HUES6 (cell line): Measurements from ENCODE around the gene BRD3.

ENCODE experiments used
- H3K27ac ChIP-seq: 2 replicates; pipeline ENCODE4 v1.7.0; 2013; ENCODE audit warnings: low read depth, mild to moderate bottlenecking, low read length, inconsistent platforms
- H3K27me3 ChIP-seq: 2 replicates; pipeline ENCODE4 v1.6.1; 2013; ENCODE audit warnings: low read length; ENCODE audit not compliant: control insufficient read depth, insufficient read depth
- H3K36me3 ChIP-seq: 2 replicates; pipeline ENCODE4 v1.6.1; 2013; ENCODE audit warnings: low read length; ENCODE audit not compliant: control insufficient read depth, insufficient read depth
- H3K4me1 ChIP-seq: 2 replicates; pipeline ENCODE4 v1.6.1; 2013; ENCODE audit warnings: low read length; ENCODE audit not compliant: control insufficient read depth, insufficient read depth
- H3K4me3 ChIP-seq: 2 replicates; pipeline ENCODE4 v1.5.1; 2013; ENCODE audit warnings: low read depth, low read length
- H3K9ac ChIP-seq: one replicate; pipeline ENCODE4 v1.6.1; 2013; ENCODE audit warnings: mild to moderate bottlenecking, low read length
- H3K9me3 ChIP-seq: 2 replicates; pipeline ENCODE4 v1.6.1; 2013; ENCODE audit warnings: low read depth, low read length; ENCODE audit not compliant: control insufficient read depth, insufficient read depth

Gene BRD3

GRCh38 chr9:134066526-134066912, 1.3 kb downstream of the BRD3 start:
- Histone ChIP-seq H3K27ac (no peak overlapping the region), H3K9ac (peak overlapping the region; percentile 87), H3K4me3 (peak overlapping the region; percentile 95), H3K27me3 (peaks cover 28% of the 10 kb centered on the region), H3K9me3 (peaks cover 9% of the 10 kb centered on the region), H3K36me3 (peaks cover 4% of the 10 kb centered on the region; the same call in 1 of the 2 replicates), H3K4me1 (peaks cover 18% of the 10 kb centered on the region)

DNA sequence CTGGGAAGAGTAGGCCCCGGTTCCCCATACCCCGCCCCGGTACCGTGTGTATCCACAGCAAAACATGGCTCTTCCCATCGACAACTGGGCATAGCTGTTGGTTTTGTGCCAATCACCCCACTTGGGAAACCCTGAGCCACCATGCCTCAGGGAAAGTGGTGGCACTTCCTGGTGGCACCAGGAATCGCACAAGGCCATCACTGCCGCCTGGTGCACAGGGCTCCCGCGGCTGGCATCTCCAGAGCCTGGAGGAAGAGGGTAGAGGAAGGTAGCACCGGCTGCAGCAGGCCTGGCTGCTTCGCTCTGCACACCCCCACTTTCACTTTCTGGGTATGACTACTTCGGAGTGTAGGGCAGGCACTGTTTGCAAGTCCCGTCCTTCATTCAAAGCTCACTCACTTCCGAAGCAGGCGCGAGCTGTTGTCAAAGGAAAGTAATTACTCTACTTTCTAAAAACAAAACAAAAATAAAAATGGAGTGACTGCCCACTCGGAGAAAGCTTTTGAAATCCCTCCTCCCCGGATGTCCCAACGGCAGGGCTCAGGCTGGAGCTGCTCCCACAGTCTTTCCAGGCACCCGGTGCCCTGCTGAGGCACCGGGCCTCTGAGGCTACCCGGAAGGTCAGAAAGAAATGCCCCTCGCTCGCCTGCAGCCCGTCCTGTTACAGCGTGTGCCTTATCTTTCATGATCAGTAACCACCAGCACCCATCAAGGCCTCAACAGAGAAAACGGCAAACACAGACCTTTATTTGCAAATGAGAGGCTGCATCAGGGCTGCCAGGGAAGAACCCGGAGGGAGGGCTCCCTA, 2.0 kb downstream of the BRD3 start:
- peaks cover 22% of the 10 kb centered on the region for H3K27me3 ChIP-seq
- H3K27ac ChIP-seq, result no peak overlapping the region
- peaks cover 18% of the 10 kb centered on the region for H3K4me1 ChIP-seq
- H3K9ac ChIP-seq, result peak overlapping the region; percentile 87
- H3K9me3 ChIP-seq, result peaks cover 3% of the 10 kb centered on the region
- peaks cover 4% of the 10 kb centered on the region; the same call in 1 of the 2 replicates for H3K36me3 ChIP-seq
- H3K4me3 ChIP-seq, result peak overlapping the region; percentile 95

GRCh38 chr9:134064711-134065110, 3.1 kb downstream of the BRD3 start:
- no peak overlapping the region for H3K27ac ChIP-seq
- no peak overlapping the region for H3K4me3 ChIP-seq
- no peaks in the 10 kb centered on the region for H3K9me3 ChIP-seq
- H3K9ac ChIP-seq, result no peak overlapping the region
- peaks cover 4% of the 10 kb centered on the region; the same call in 1 of the 2 replicates for H3K36me3 ChIP-seq
- H3K27me3 ChIP-seq, result peaks cover 11% of the 10 kb centered on the region
- peaks cover 18% of the 10 kb centered on the region for H3K4me1 ChIP-seq

GRCh38 chr9:134063571-134064450, 4.0 kb downstream of the BRD3 start:
- peaks cover 4% of the 10 kb centered on the region; the same call in 1 of the 2 replicates for H3K36me3 ChIP-seq
- H3K27ac ChIP-seq, result no peak overlapping the region
- H3K9me3 ChIP-seq, result no peaks in the 10 kb centered on the region
- H3K9ac ChIP-seq, result no peak overlapping the region
- H3K4me1 ChIP-seq, result peaks cover 18% of the 10 kb centered on the region
- H3K27me3 ChIP-seq, result peaks cover 2% of the 10 kb centered on the region; the same call in 1 of the 2 replicates
- H3K4me3 ChIP-seq, result no peak overlapping the region

- H3K27me3 ChIP-seq, result no peaks in the 10 kb centered on the region
- H3K36me3 ChIP-seq, result peaks cover 4% of the 10 kb centered on the region; the same call in 1 of the 2 replicates
- H3K4me1 ChIP-seq, result peaks cover 21% of the 10 kb centered on the region
- no peak overlapping the region for H3K4me3 ChIP-seq
- no peak overlapping the region for H3K9ac ChIP-seq
- no peaks in the 10 kb centered on the region for H3K9me3 ChIP-seq
- H3K27ac ChIP-seq, result no peak overlapping the region
Observed at GRCh38 chr9:134063088-134063570, 4.7 kb downstream of the BRD3 start.

- no peak overlapping the region for H3K27ac ChIP-seq
- no peaks in the 10 kb centered on the region for H3K27me3 ChIP-seq
- H3K36me3 ChIP-seq, result peaks cover 4% of the 10 kb centered on the region; the same call in 1 of the 2 replicates
- no peak overlapping the region for H3K4me3 ChIP-seq
- no peak overlapping the region for H3K9ac ChIP-seq
- no peaks in the 10 kb centered on the region for H3K9me3 ChIP-seq
- peaks cover 26% of the 10 kb centered on the region for H3K4me1 ChIP-seq
Observed at GRCh38 chr9:134062461-134063087, 5.3 kb downstream of the BRD3 start.

- H3K4me3 ChIP-seq, result no peak overlapping the region
- H3K36me3 ChIP-seq, result peaks cover 4% of the 10 kb centered on the region; the same call in 1 of the 2 replicates
- no peak overlapping the region for H3K27ac ChIP-seq
- no peak overlapping the region for H3K9ac ChIP-seq
- peaks cover 26% of the 10 kb centered on the region for H3K4me1 ChIP-seq
- H3K9me3 ChIP-seq, result no peaks in the 10 kb centered on the region
- H3K27me3 ChIP-seq, result no peaks in the 10 kb centered on the region
Observed at GRCh38 chr9:134061688-134062371, 6.0 kb downstream of the BRD3 start.

DNA sequence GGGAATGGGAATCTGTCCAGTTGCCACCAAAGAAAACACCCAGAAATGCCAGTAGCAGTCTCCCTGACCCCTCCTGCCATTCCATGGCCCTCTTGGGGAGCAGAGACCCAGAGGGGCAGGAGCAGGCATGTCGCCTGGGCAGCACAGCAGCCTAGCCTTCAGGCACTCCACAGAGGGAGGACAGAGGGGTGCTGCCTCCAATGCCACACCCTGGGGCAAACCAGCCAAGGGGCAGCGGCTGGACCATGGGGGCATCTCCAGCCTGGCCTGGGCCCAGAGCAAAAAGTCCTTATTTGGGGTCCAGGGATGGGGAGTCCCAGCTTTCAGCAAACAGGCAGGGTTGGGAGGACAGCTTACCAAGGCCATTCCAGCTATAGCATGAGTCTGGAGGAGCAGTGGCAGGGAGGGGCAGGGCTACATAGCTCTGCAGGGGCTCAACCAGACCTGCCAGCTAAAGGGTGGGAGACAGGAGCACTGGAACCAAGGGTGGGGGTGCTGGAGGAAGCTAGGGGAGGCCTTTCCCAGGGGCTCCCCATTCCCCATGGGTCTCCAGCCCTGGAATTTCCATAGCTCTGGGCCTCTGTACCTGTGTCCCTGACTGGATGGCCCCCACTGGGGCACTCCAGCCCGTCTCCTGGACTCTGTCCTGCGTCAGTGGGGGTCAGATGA, 6.7 kb downstream of the BRD3 start:
- no peak overlapping the region for H3K27ac ChIP-seq
- no peak overlapping the region for H3K9ac ChIP-seq
- no peak overlapping the region for H3K4me3 ChIP-seq
- H3K4me1 ChIP-seq, result peaks cover 26% of the 10 kb centered on the region
- no peaks in the 10 kb centered on the region for H3K27me3 ChIP-seq
- H3K9me3 ChIP-seq, result no peaks in the 10 kb centered on the region
- H3K36me3 ChIP-seq, result peaks cover 4% of the 10 kb centered on the region; the same call in 1 of the 2 replicates

DNA sequence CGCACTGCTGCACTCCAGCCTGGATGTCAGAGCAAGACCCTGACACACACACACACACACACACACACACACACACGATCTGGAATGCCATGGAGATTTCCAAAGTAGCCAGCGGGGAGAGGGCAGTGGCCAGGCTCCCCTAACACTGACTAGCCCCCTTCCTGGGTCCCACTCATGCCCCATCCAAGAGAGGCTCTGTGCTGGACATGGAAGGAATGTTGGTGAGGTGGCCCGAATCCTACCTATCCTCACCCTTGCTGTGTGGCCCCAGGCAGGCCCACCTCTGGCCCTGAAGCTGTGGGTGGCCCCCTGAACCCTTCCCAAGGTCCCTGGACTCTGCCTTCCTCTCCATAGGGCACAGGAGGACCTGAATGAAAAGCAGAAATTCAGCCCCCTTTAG, 7.3 kb downstream of the BRD3 start:
- no peaks in the 10 kb centered on the region for H3K9me3 ChIP-seq
- H3K36me3 ChIP-seq, result peaks cover 7% of the 10 kb centered on the region; the same call in 1 of the 2 replicates
- H3K27me3 ChIP-seq, result no peaks in the 10 kb centered on the region
- H3K9ac ChIP-seq, result no peak overlapping the region
- no peak overlapping the region for H3K27ac ChIP-seq
- no peak overlapping the region for H3K4me3 ChIP-seq
- H3K4me1 ChIP-seq, result peaks cover 22% of the 10 kb centered on the region
